PFSK-1 (cell line): ENCODE results near the gene CLTCL1.

Experiments
- FOXP2 ChIP-seq: optimal IDR thresholded peaks from 2 replicates; pipeline ENCODE3; 2011; ENCODE audit warnings: borderline replicate concordance, control low read depth, inconsistent platforms; ENCODE audit not compliant: insufficient read depth; ENCODE audit errors: extremely low read length, extremely low read depth
- POLR2AphosphoS5 ChIP-seq: IDR thresholded peaks from 2 replicates; pipeline ENCODE4 v1.6.1; 2012; ENCODE audit warnings: low read depth, mild to moderate bottlenecking, control low read depth, low read length, moderate library complexity
- REST ChIP-seq, 2 experiments: IDR thresholded peaks; 2 replicates each; pipeline versions ENCODE4 v1.6.1 to v1.8.0; 2011 to 2012; ENCODE audit warnings: low read depth in 2 of 2, low read length in 2 of 2, control low read depth in 1 of 2, inconsistent platforms in 1 of 2, mild to moderate bottlenecking in 1 of 2, moderate library complexity in 1 of 2; ENCODE audit not compliant: insufficient read depth in 1 of 2
- SIN3A ChIP-seq: IDR thresholded peaks from 2 replicates; pipeline ENCODE4 v1.6.1; 2012; ENCODE audit warnings: mild to moderate bottlenecking, low read length, moderate library complexity, borderline replicate concordance; ENCODE audit not compliant: insufficient read depth
- TAF1 ChIP-seq: IDR thresholded peaks from 2 replicates; pipeline ENCODE4 v1.6.1; 2012; ENCODE audit warnings: low read length, control low read depth, borderline replicate concordance; ENCODE audit not compliant: insufficient read depth

Gene CLTCL1

GRCh38 chr22:19277785-19278184 lies 13.7 kb downstream of the CLTCL1 start:
- TF ChIP-seq REST (IDR thresholded peaks at IDR 0.05; ENCODE audit: insufficient read depth in 1 of 2, low read depth in 2 of 2, low read length in 2 of 2), result no peak
- TF ChIP-seq POLR2AphosphoS5, result no peak
- no peak for TF ChIP-seq FOXP2
- no peak for TF ChIP-seq SIN3A
- no peak for TF ChIP-seq TAF1

GRCh38 chr22:19275919-19276600 lies 15.5 kb downstream of the CLTCL1 start:
- TF ChIP-seq TAF1 (no peak), SIN3A (no peak), POLR2AphosphoS5 (no peak), REST (IDR thresholded peaks at IDR 0.05; ENCODE audit: insufficient read depth in 1 of 2, low read depth in 2 of 2, low read length in 2 of 2) (no peak), FOXP2 (no peak)

GRCh38 chr22:19275513-19275912 lies 16.0 kb downstream of the CLTCL1 start:
- TF ChIP-seq SIN3A (no peak), FOXP2 (no peak), REST (IDR thresholded peaks at IDR 0.05; ENCODE audit: insufficient read depth in 1 of 2, low read depth in 2 of 2, low read length in 2 of 2) (no peak), TAF1 (no peak), POLR2AphosphoS5 (no peak)

- TF ChIP-seq REST (IDR thresholded peaks at IDR 0.05; ENCODE audit: insufficient read depth in 1 of 2, low read depth in 2 of 2, low read length in 2 of 2) (no peak), FOXP2 (no peak), TAF1 (no peak), POLR2AphosphoS5 (no peak), SIN3A (no peak)
Measured at GRCh38 chr22:19275104-19275503, 16.4 kb downstream of the CLTCL1 start.
